Non-pigmented ciliary epithelial cell (primary cell): ENCODE data around the gene MPV17.
"Not testable (repeated sequence)": the region's sequence is repeated elsewhere in the genome, so short reads cannot be mapped to it uniquely, and the experiment has no call there.

Source experiments
- DNase-seq: peaks from one replicate; pipeline ENCODE4 v3.0.0-alpha.2; 2010; ENCODE audit warnings: low read depth

MPV17 gene

GRCh38 chr2:27322766-27323595 is at the start of gene MPV17:
MPV17 (minus strand) TSS chr2:27323097; CDS start chr2:27322517, 580 bp downstream.
- peak; percentile 70 for DNase-seq

GRCh38 chr2:27370816-27371620 is 48.1 kb upstream of the MPV17 start:
- DNase-seq: no peak

GRCh38 chr2:27370026-27370815 is 47.3 kb upstream of the MPV17 start, which contains the start of the genes EIF2B4 and SNX17:
EIF2B4 (minus strand) TSS chr2:27370338; CDS start chr2:27370314, 24 bp downstream.
SNX17 (plus strand) TSS chr2:27370616; CDS start chr2:27370744, 128 bp downstream.
- peak; percentile 95 for DNase-seq

GRCh38 chr2:27369471-27370025 is 46.7 kb upstream of the MPV17 start:
- no peak for DNase-seq

GRCh38 chr2:27363933-27364332 is 41.0 kb upstream of the MPV17 start:
- DNase-seq: no peak

- DNase-seq: no peak
Measured at GRCh38 chr2:27362678-27363420, 40.0 kb upstream of the MPV17 start.

GRCh38 chr2:27356382-27357181 is 33.7 kb upstream of the MPV17 start, which contains the start of gene GTF3C2:
GTF3C2 (minus strand) TSS chr2:27356764; CDS start chr2:27343554, 13,210 bp downstream.
- peak; percentile 76 for DNase-seq

GRCh38 chr2:27356056-27356381 is 33.1 kb upstream of the MPV17 start:
- no peak for DNase-seq

GRCh38 chr2:27354597-27354927 is 31.7 kb upstream of the MPV17 start:
- no peak for DNase-seq

- no peak for DNase-seq
Measured at GRCh38 chr2:27353762-27354596, 31.1 kb upstream of the MPV17 start.

GRCh38 chr2:27353386-27353761 is 30.5 kb upstream of the MPV17 start:
- DNase-seq: not testable (repeated sequence)

GRCh38 chr2:27351802-27352598 is 29.1 kb upstream of the MPV17 start:
- no peak for DNase-seq

GRCh38 chr2:27350106-27350693 is 27.3 kb upstream of the MPV17 start:
- no peak for DNase-seq

- no peak for DNase-seq
Measured at GRCh38 chr2:27347641-27348040, 24.7 kb upstream of the MPV17 start.

- DNase-seq: no peak
Measured at GRCh38 chr2:27336173-27336572, 13.3 kb upstream of the MPV17 start.

- DNase-seq: no peak
Measured at GRCh38 chr2:27335311-27335710, 12.4 kb upstream of the MPV17 start.

GRCh38 chr2:27324720-27325119 is 1.8 kb upstream of the MPV17 start:
- DNase-seq: no peak

GRCh38 chr2:27323596-27324285 is 844 bp upstream of the MPV17 start:
- no peak for DNase-seq
